NCI-H510A (cell line): ENCODE measurements around the gene GNAS-AS1.

Experiments used
- DNase-seq: peaks from one replicate; lab custom pipeline; 2025; lab: John Stamatoyannopoulos, UW

The GNAS-AS1 gene

DNA sequence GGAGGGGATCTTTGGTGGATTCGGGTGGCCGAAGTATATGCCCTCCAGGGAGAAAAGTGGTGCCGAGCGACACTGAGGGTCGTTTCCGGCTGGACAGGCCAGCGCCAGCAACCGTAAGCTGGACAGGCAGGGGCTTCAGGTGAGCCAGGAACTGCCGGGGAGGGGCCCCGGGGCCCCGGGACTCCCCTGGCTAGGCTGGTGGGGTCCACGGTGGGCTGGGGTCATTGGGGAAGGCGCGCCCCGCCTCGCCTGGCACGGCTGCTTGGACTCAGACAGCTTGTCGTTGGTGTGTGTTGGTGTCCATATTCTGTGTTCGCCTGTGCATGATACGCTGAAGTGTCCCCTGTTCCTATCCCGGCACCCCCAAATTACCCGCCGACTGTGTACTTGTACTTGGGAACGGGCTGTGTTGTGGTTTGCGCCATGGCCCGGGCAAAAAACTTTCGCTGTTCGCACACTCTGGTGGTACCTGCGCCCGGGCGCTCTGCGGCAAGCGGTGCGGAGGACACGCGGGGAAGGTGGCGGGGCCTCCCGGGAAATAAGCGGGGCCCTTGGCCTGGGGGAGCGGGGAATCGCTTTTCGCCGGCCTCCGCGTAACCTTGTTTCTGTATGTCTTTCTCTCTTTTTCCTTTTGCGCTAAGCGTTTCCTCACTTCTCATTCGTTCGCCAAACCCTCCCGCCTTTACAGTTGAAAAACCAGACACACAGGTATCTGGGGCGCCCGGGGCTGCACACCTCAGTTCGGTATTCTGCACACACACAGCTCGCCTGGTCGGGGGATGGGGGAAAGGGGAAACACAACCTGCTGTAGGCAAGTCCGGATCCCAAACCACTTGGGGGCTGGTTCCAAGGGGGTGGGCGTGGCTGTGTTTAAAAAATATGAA is 5.0 kb upstream of the GNAS-AS1 start:
- no peak for DNase-seq

DNA sequence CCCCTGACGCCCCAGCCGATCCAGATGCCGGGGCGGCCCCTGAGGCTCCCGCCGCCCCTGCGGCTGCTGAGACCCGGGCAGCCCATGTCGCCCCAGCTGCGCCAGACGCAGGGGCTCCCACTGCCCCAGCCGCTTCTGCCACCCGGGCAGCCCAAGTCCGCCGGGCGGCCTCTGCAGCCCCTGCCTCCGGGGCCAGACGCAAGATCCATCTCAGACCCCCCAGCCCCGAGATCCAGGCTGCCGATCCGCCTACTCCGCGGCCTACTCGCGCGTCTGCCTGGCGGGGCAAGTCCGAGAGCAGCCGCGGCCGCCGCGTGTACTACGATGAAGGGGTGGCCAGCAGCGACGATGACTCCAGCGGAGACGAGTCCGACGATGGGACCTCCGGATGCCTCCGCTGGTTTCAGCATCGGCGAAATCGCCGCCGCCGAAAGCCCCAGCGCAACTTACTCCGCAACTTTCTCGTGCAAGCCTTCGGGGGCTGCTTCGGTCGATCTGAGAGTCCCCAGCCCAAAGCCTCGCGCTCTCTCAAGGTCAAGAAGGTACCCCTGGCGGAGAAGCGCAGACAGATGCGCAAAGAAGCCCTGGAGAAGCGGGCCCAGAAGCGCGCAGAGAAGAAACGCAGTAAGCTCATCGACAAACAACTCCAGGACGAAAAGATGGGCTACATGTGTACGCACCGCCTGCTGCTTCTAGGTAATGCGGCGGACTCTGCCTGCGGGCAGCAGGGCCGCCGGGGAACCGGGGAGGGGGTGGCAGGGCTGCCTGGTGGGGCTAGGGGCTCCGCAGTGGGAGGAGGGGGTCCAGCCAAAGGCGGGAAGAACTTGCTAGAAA is 4.2 kb upstream of the GNAS-AS1 start:
- DNase-seq = no peak

DNA sequence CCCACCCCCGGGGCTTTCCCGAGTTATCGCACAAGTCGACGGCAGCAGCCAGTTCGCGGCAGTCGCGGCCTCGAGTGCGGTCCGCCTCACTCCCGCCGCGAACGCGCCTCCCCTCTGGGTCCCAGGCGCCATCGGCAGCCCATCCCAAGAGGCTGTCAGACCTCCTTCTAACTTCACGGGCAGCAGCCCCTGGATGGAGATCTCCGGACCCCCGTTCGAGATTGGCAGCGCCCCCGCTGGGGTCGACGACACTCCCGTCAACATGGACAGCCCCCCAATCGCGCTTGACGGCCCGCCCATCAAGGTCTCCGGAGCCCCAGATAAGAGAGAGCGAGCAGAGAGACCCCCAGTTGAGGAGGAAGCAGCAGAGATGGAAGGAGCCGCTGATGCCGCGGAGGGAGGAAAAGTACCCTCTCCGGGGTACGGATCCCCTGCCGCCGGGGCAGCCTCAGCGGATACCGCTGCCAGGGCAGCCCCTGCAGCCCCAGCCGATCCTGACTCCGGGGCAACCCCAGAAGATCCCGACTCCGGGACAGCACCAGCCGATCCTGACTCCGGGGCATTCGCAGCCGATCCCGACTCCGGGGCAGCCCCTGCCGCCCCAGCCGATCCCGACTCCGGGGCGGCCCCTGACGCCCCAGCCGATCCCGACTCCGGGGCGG is 3.4 kb upstream of the GNAS-AS1 start:
- no peak for DNase-seq

DNA sequence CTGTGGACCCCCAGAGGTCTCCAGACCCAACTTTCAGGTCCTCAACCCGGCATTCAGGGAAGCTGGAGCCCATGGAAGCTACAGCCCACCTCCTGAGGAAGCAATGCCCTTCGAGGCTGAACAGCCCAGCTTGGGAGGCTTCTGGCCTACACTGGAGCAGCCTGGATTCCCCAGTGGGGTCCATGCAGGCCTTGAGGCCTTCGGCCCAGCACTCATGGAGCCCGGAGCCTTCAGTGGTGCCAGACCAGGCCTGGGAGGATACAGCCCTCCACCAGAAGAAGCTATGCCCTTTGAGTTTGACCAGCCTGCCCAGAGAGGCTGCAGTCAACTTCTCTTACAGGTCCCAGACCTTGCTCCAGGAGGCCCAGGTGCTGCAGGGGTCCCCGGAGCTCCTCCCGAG is 2.8 kb upstream of the GNAS-AS1 start:
- no peak for DNase-seq

DNA sequence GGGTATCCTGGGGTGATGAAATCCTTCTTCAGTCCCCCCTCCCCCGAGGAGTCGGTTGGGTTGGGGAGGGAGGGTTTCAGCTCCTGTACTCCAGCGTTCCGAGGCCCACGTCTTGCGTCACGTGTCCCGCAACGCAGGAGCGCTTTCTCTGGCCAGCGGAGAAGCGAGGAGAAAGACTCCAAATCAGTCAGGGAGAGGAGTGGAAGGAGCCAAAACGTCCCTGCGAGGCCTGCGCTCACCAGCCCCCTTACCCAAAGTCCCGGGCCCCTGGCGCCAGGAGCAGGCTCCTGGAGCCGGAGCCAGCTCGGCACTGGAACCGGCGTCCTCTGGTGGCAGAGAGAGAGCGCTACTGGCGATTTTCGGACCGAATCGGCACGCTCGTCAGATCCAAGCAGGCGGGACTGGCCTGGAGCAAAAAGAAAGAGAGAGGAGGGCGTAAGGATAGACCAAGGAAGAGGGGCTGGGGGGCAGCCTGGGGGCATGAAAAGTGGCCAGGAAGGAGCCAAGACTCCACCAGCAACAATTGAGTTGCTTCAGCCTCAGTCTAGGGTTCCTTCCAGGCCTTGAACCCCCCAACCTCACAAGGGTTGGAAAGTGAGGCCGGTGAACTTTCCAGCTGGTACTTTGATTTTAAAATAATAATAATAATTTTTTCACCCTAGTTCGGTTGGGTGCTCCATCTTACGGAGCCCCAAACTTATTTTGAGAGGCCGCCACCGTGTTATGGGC is 2.0 kb upstream of the GNAS-AS1 start, which contains the start of gene GNAS:
Gene GNAS (plus strand): TSS at position 174 of the 729 bp plus-strand sequence.
- DNase-seq = no peak

DNA sequence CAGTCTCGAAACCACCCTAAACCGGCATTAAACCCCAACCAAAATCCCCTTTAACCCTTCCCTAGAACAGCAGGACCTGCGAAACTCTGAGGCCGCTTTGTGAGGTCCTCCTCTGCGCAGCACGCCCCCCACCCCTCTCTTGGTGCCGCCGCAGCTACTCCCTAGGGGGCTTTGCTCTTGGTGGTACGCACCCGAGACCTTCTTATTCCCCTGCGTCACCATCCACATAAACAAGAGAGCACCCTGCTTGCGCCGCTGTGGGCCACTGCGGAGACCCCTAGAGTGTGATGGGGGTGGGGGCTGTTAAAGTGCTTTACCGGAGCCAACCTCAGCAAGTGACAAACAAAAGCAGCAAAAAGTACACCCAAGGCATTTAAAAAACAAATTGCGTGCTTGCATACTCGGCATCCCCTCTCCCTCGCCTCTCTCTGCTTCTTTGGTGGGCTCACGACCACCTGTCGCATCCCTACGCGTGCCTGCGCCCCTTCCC is 1.3 kb upstream of the GNAS-AS1 start:
- DNase-seq = no peak

DNA sequence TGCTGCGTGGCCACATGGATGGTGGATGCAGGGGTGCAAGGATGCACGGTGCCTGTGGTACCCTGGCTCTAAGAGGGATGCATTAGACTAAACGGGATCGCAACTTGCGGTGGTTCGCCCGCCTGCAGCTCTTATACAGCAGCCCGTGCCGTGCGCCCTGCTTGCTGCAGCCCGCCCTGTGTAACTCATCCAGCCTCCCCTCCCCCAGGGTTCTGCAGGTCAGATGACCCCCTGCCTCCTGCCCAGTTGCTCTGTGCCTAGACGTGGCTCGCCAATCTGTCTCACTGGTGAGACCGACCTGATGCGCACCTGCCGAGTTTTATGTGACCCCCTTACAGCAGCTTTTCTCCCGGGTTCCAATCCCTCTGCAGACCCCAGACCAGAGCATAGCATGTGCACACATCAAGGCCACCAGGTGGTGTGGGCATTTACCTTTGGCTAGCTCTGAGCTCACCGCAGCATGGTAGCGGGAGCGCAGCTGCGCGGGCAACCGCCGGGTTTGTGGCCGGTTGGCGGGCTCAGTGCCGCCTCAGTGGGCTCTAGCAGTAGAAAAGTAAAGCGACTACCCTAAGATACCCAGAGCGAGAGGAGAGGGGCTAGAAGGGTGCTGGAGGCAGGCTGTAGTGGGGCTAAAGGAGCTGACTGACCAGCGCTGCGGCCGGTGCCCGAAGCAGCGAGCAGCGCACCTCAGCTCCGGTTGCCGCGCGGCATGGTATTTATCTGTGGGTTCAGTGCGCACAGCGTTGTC is 693 bp upstream of the GNAS-AS1 start:
- no peak for DNase-seq

DNA sequence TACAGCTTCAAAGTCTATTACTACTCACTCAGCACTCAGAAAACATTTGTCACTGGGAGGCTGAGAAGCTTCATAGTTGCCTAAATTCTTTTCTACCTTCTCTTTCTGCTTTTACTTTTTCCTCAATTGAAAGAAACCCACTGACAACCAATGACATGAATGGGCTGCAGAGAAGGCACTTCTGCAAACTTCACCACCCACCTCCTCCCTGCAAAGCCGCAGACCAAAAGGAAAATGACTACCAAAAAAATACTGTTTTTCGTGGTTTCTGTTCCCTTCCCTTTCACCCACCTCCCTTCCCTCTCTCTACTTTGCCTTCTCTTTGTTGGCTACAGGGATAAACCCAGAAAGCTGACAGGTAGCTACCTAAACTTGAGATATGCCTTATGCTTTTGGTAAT is 3.2 kb downstream of the GNAS-AS1 start:
- DNase-seq = no peak

DNA sequence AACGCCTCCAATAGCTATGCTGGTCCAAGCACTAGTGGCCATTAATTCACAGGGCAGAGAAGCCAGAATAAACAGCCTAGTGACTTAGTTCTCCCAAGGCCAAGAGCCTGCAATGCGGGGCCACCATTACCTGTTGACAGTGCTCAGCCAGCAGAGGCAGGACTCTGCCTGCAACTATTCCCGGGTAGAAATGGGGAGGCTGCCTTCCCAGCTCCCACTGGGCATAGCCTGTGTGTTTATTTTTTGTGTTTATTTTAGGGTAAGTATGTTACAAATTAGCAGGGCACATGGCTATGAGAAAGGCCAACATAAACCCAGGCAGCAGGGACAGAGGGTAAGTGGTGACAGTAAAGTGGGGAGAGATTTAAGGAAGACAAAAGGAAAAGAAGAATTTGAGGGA is 5.0 kb downstream of the GNAS-AS1 start:
- DNase-seq = no peak

DNA sequence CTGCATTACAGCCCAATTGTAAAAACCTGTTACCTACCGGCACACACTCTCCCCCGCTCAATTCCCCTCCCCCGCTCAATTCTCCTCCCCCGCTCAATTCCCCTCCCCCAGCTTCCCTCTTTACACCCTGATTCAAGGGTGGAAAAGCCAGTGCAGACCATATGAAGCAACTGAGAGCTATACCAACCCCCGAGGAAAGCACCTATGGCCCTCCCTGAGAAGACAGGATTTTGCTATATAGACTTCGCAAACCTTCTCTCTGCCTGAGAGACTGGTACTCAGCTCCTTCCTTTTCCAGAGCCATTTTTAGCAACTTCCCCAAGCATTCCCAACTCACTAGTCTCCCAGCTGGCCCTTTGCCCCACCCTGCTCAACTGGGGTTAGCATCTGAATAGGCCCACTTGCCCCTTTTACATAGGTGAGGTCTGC is 7.6 kb downstream of the GNAS-AS1 start:
- no peak for DNase-seq

DNA sequence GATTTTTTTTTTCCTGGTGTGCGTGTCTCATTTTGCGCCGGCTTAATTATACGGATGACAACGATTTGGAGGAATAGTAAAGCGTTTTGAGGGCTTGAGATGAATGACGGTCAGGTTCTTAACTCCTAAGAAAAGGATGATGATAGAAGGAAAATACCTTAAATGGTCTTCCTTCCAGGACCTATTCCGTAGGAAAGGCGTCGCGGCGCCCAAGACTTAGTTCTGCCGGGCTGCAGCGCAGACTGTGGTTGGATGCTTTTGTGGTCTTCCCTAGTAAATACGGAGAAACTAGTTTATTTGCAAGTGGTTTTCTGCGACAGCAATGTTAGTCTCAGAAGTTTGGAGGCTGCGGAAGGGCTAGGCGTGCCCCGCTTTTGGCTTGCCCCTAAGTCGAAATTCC is 8.4 kb downstream of the GNAS-AS1 start:
- no peak for DNase-seq

DNA sequence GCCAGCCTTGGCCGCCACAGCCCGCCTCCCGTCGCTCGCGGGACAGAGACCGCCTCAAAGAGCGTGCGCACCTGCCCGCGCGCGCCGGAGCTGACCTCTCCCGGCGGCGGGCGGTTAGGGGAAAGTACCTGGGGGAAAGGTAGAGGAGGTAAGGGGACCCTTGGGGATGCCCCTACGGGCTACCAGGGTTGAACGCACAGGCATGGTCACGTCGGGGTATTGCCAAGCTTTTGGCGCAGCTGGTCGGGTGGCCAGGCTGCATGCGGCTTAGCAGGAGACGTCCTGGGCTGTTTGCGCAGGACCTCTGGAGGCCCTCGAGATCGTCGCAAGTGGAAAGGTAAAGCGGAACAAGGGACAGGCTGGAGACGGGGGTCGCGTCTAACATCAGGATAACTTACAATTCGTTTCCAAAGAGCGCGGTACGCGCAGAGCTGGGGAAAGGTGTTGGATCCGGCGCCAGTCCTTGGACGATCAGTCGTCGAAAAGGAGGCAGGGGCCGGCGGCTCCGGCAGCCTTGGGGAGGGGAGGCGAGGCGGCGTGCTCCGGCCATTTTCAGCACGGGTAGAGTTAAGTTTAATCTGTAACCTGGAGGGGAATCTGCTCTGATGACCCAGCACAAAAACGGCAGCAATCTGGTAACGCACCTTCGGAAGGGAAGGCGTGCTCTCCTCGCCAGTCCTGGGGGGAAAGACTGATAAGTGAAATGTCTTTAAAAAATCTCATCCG is 9.0 kb downstream of the GNAS-AS1 start:
- no peak for DNase-seq

DNA sequence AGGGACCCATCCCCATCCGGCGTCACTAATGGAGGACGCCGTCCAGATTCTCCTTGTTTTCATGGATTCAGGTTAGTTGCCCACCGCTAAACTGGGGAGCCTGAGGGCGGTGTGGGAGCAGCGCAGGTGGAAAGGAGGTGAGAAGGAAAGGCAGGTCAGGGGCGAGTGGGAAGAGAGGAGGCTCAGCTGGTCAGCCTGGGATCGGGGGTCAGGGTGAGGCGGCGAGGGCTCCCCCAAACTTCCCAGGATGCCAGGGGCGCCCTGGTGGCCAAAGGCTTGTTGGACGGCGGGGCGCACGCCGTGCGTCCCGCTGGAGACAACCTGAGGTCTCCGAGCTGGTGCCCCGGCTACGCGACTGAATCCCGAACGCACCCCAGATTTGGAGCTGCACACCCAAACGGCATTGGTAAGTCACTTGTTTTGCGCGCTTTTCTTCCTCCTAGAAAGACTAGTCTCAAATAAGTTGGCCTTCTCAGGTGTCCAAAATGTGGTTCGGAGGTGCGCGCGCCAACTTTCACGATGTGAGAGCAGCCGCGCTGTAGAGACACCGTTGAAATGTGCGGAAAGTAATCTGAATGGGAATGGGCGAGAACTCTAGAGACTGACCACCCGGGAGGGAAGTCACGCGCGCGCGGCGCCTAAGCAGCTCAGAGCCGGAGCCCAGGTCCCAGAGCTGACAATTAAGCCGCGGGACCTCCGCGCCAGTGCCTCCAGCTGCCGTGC is 9.7 kb downstream of the GNAS-AS1 start:
- no peak for DNase-seq

DNA sequence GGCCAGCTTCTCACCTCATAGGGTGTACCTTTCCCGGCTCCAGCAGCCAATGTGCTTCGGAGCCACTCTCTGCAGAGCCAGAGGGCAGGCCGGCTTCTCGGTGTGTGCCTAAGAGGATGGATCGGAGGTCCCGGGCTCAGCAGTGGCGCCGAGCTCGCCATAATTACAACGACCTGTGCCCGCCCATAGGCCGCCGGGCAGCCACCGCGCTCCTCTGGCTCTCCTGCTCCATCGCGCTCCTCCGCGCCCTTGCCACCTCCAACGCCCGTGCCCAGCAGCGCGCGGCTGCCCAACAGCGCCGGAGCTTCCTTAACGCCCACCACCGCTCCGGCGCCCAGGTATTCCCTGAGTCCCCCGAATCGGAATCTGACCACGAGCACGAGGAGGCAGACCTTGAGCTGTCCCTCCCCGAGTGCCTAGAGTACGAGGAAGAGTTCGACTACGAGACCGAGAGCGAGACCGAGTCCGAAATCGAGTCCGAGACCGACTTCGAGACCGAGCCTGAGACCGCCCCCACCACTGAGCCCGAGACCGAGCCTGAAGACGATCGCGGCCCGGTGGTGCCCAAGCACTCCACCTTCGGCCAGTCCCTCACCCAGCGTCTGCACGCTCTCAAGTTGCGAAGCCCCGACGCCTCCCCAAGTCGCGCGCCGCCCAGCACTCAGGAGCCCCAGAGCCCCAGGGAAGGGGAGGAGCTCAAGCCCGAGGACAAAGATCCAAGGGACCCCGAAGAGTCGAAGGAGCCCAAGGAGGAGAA is 10.5 kb downstream of the GNAS-AS1 start:
- no peak for DNase-seq

DNA sequence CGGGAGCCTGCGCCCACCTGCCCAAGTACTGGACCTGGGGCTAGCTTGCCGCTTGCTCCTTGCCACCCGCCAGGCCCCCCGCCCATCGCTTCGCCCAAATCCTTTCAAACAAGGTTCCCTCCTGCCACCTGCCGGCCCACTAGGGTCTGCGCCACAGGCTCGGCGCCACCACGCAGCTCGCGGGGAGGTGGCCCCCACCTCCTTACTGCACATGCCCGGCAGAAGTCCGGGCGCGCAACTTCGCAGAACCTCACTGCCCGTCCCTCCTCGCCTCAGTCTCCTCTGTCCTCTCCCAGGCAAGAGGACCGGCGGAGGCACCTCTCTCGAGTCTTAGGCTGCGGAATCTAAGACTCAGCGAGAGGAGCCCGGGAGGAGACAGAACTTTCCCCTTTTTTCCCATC is 11.2 kb downstream of the GNAS-AS1 start:
- DNase-seq = no peak

DNA sequence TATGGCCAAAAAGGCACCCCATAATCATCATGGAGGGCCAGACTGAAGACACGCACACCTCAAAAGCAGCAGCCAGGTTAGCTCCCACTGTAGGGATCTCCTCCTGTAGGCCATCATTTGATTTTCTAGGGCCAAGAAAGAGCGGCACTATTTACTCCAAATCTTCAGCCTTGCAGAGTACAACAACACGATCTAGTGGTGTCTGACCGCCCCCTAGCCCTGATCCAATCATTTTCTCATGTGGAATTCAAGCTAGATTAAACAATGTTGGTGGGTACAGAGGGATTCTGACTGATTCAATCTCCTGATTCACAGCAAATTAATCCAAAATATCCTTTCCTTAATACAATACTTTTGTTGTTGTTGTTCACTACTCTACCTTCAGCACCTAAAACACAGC is 12.5 kb downstream of the GNAS-AS1 start:
- DNase-seq = no peak

DNA sequence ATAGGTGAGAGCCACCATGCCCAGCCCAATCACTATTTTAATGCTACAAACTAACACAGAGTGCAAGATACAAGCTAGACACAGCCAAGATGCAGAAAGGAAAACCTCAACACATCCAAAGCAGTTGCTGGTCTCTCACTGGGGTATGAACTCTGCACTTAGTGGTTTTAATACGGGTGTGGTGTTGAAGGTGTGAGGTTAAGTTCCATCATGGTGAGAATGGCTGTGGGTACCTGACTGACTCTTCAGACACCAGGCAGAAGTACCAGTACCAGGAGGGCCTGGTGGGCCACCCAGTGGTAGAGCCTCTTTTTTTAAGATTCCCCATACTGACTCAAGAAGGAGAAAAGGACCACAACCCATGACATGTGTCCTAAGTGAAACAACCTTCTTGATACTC is 13.0 kb downstream of the GNAS-AS1 start:
- DNase-seq = no peak

DNA sequence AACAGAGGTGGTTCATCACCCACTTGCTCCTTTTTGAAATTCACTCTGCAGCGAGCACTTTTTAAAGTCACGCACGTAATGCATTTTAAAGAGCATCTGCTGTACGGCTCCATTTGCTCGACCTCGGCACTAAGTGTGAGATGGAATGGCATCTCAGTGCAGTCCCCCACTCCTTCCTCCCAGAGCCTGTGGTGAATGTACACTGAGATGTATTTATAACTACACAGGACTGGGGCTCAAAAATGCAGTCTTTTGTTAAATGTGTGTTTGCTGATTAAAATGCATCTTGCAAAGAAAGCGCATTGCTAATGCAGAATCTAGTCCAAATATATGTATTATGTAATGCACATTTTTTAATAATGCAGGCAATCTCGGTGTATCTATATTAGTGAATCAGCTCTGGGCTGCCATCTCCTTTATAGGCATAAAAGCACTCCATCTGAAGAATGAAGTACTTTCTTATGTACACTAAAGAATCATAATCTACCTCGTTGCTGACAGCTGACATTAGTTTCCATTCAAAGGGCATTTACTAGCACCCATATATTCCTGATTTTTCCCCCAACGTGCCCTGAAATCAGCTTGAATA is 14.0 kb downstream of the GNAS-AS1 start:
- no peak for DNase-seq
